ENCODE measurements around the gene MRPL2. TPM values are rescaled to one million over a fixed set of nuclear protein-coding genes. Genes with fewer than 3 reads are reported as not detected.
A peak's percentile ranks its signal among the peaks of the same experiment; 100 is the strongest.

The MRPL2 gene
- total and polyA plus RNA-seq, 2 of the 8 experiments (the other 6 are each of a cell fraction or from before 2014, with no cell fraction given): 58.7 to 99.9 TPM

- peaks cover 23 to 48% (median 36%) of the 10 kb centered on the region in 4 experiments for H3K36me3 ChIP-seq (ENCODE audit: control insufficient read depth in 2 of 4, insufficient read depth in 4 of 4, low read length in 3 of 4)
- H3K23me2 ChIP-seq (ENCODE audit: low read depth, low read length): peaks cover 6% of the 10 kb centered on the region; the same call in 1 of the 2 replicates
- H3K56ac ChIP-seq (replicated peaks; ENCODE audit: insufficient read length, low read depth, low read length): peak within 1 kb of the TSS; percentile 85
- 0 out of 2 replicates have a peak within 1 kb of the TSS, but pooled peaks have one; percentile 21 for H2BK20ac ChIP-seq (ENCODE audit: low read length)
- H4K8ac ChIP-seq (ENCODE audit: extremely low read depth, insufficient read depth, low read length): no peak within 1 kb of the TSS; the same call in 1 of the 2 replicates
- peak within 1 kb of the TSS; percentile 74 for H4K5ac ChIP-seq (ENCODE audit: insufficient read length, low read depth, low read length)
- peak within 1 kb of the TSS; percentile 12 for H2BK15ac ChIP-seq (ENCODE audit: low read length)
- POLR2A ChIA-PET (ENCODE audit: partially characterized antibody): interaction anchor here (0.8 to 27.9 kb wide), 16 partner anchors 8 to 225 kb away, joined by 3 to 584 read pairs (median 6); partner anchors contain the start of genes CUL7, KLC4, KLHDC3 and MEA1
- no peak within 1 kb of the TSS for H2AK5ac ChIP-seq (ENCODE audit: low read depth, low read length)
- peak within 1 kb of the TSS; percentile 63 for H4K91ac ChIP-seq (replicated peaks; ENCODE audit: insufficient read length, low read length)
- WGBS, 2 experiments (ENCODE audit: extremely low coverage in 1 of 2, insufficient coverage in 1 of 2, insufficient read length in 1 of 2, insufficient replicate concordance in 2 of 2, low coverage in 1 of 2, low lambda C conversion rate in 2 of 2, missing lambda C conversion rate in 1 of 2): 4% methylated on average over 31 of the region's 56 CpGs; no CpG with 5 or more reads in 1 of the 2 experiments
- H3K27me3 ChIP-seq (replicated peaks in 1 of 4; ENCODE audit: control insufficient read depth in 3 of 4, extremely low read depth in 1 of 4, insufficient read depth in 3 of 4, low read length in 3 of 4): no peaks in the 10 kb centered on the region
- CTCF ChIA-PET (ENCODE audit: partially characterized antibody): interaction anchor here (0.7 to 5.6 kb wide), 9 partner anchors 9 to 145 kb away, joined by 3 to 33 read pairs (median 3); no protein-coding TSS in a partner anchor
- H2BK12ac ChIP-seq (ENCODE audit: low read depth, low read length): no peak within 1 kb of the TSS
- H3K4me1 ChIP-seq (replicated peaks in 1 of 4; ENCODE audit: control insufficient read depth in 3 of 4, insufficient read depth in 4 of 4, low read length in 3 of 4): peaks cover 0 to 5% (median 1%) of the 10 kb centered on the region in 4 experiments; a peak in 3 of 7 replicates
- peak within 1 kb of the TSS; percentile 93 for H3K18ac ChIP-seq (ENCODE audit: extremely low read depth, low read length)
- peak within 1 kb of the TSS; percentile 86 for H3K4ac ChIP-seq (replicated peaks; ENCODE audit: insufficient read length, low read depth, low read length)
- peak within 1 kb of the TSS; percentile 93 to 99 (median 96) for H3K4me3 ChIP-seq (ENCODE audit: extremely low read depth in 1 of 4, insufficient read depth in 2 of 4, low read depth in 3 of 4, low read length in 4 of 4)
- no peaks in the 10 kb centered on the region for H3K9me3 ChIP-seq (ENCODE audit: insufficient read depth in 2 of 2, low read depth in 1 of 2, low read length in 1 of 2)
- peak within 1 kb of the TSS; percentile 70 to 91 (median 90) for H3K9ac ChIP-seq (replicated peaks in 1 of 4; ENCODE audit: extremely low read depth in 1 of 4, low read depth in 3 of 4, low read length in 3 of 4)
- peak within 1 kb of the TSS; percentile 81 for H3K27ac ChIP-seq (ENCODE audit: low read depth, low read length)
- H3K23ac ChIP-seq (ENCODE audit: insufficient read length): no peak within 1 kb of the TSS
- H3K14ac ChIP-seq (ENCODE audit: insufficient read length): no peak within 1 kb of the TSS
- no peak for FAIRE-seq
- H4K20me1 ChIP-seq (replicated peaks in 1 of 2; ENCODE audit: control insufficient read depth in 1 of 2, insufficient read depth in 2 of 2, low read length in 2 of 2): peaks cover 0 to 3% of the 10 kb centered on the region in 2 experiments
- H3K79me2 ChIP-seq (ENCODE audit: control insufficient read depth in 1 of 2, insufficient read depth in 2 of 2, low read length in 2 of 2): peaks cover 0 to 39% of the 10 kb centered on the region in 2 experiments; a peak in 3 of 4 replicates
- H2BK120ac ChIP-seq (replicated peaks; ENCODE audit: low read depth, low read length): peak within 1 kb of the TSS; percentile 83
- H3K4me2 ChIP-seq (ENCODE audit: insufficient read depth in 1 of 2, low read depth in 2 of 2, low read length in 2 of 2): peak within 1 kb of the TSS; percentile 45 to 89
- peak within 1 kb of the TSS; percentile 93 for H2BK5ac ChIP-seq (ENCODE audit: low read depth, low read length)
- H2AFZ ChIP-seq (ENCODE audit: low read length): no peak within 1 kb of the TSS; the same call in 1 of the 2 replicates
- H3K79me1 ChIP-seq (ENCODE audit: low read depth, low read length): peaks cover 9% of the 10 kb centered on the region; the same call in 1 of the 2 replicates
- peak in 1 of 2 experiments; percentile 84 for DNase-seq (ENCODE audit: low read depth in 1 of 2, low spot score in 2 of 2)
- TF ChIP-seq SIX5 (IDR thresholded peaks at IDR 0.05; ENCODE audit: low read depth, low read length) (no peak), YY1 (IDR thresholded peaks at IDR 0.05; ENCODE audit: low read depth, low read length) (peak; percentile 88), ASH2L (IDR thresholded peaks at IDR 0.05; ENCODE audit: low read length) (peak; percentile 69), KDM4A (IDR thresholded peaks at IDR 0.05; ENCODE audit: low read depth, low read length, severe bottlenecking) (peak; percentile 30), SUZ12 (IDR thresholded peaks at IDR 0.05; ENCODE audit: low read length) (no peak), GABPA (IDR thresholded peaks at IDR 0.05; ENCODE audit: borderline replicate concordance, insufficient read depth, low read length) (peak; percentile 87), POLR2A (IDR thresholded peaks at IDR 0.05; ENCODE audit: control extremely low read depth in 1 of 2, low read depth in 2 of 2, low read length in 2 of 2) (peak in 1 of 2 experiments; percentile 42; a peak in 1 of 3 replicates)
These were observed 37.8 kb downstream of the MRPL2 start, which contains the start of gene RRP36 for GRCh38 chr6:43021270-43022047. Gene RRP36 (plus strand): TSS chr6:43021623. CDS start chr6:43021655, 32 bp downstream.
